H1 (cell line): ENCODE data around the gene TMEM18.

ENCODE experiments used
- ATF2 ChIP-seq: IDR thresholded peaks from 2 replicates; pipeline ENCODE4 v1.6.1; 2012; ENCODE audit warnings: low read length, inconsistent platforms
- BACH1 ChIP-seq: IDR thresholded peaks from 2 replicates; pipeline ENCODE4 v1.6.1; 2012; ENCODE audit warnings: low read length, improper control_type of control experiment
- CEBPB ChIP-seq: IDR thresholded peaks from 2 replicates; pipeline ENCODE4 v1.6.1; 2012; ENCODE audit warnings: low read depth, low read length
- CTCF ChIP-seq, 3 experiments: IDR thresholded peaks; 1 replicate in 2 of 3; 2 replicates in 1 of 3; pipeline versions ENCODE4 v1.5.1 to v1.6.1; 2011; ENCODE audit warnings: low read length in 3 of 3, mild to moderate bottlenecking in 3 of 3, inconsistent platforms in 2 of 3, low read depth in 1 of 3, moderate library complexity in 1 of 3; ENCODE audit not compliant: insufficient read depth in 1 of 3; ENCODE audit errors: control extremely low read depth in 1 of 3
- EZH2 ChIP-seq: fragments of 200-600 bp; sonication (generic); IDR thresholded peaks from 2 replicates; pipeline ENCODE4 v1.7.1; 2012; ENCODE audit warnings: low read depth, mild to moderate bottlenecking, moderate library complexity, low read length, inconsistent platforms; ENCODE audit not compliant: severe bottlenecking
- PHF8 ChIP-seq: fragments of 200-600 bp; sonication (generic); conservative IDR thresholded peaks from 2 replicates; pipeline ENCODE4 v1.7.1; 2012; ENCODE audit warnings: low read depth, mild to moderate bottlenecking, inconsistent platforms, low read length, moderate library complexity
- POLR2A ChIP-seq, 2 experiments: IDR thresholded peaks; 1 replicate in 1 of 2; 2 replicates in 1 of 2; pipeline ENCODE4 v1.6.1; 2011; ENCODE audit warnings: low read depth in 2 of 2, low read length in 2 of 2, mild to moderate bottlenecking in 2 of 2; ENCODE audit errors: control extremely low read depth in 1 of 2
- RNF2 ChIP-seq: fragments of 200-900, 300-1000 bp; sonication (generic); IDR thresholded peaks from 2 replicates; pipeline ENCODE4 v1.7.1; 2016; ENCODE audit warnings: borderline replicate concordance, low read depth, mild to moderate bottlenecking, antibody characterized with exemption, low read length; ENCODE audit not compliant: poor library complexity, severe bottlenecking; ENCODE audit errors: missing control alignments
- SIN3A ChIP-seq, 2 experiments: IDR thresholded peaks in 1 of 2; conservative IDR thresholded peaks in 1 of 2; 2 replicates each; pipeline ENCODE4 v1.6.1; 2011 to 2012; ENCODE audit warnings: low read length in 2 of 2, improper control_type of control experiment in 1 of 2, low read depth in 1 of 2, mild to moderate bottlenecking in 1 of 2
- SP1 ChIP-seq: IDR thresholded peaks from 2 replicates; pipeline ENCODE4 v1.6.1; 2011; ENCODE audit warnings: low read depth, low read length
- TEAD4 ChIP-seq: IDR thresholded peaks from 2 replicates; pipeline ENCODE4 v1.6.1; 2012; ENCODE audit warnings: low read depth, low read length, inconsistent platforms, mixed read lengths

- no peak for TF ChIP-seq CTCF (IDR thresholded peaks at IDR 0.05; ENCODE audit: control extremely low read depth in 1 of 3, insufficient read depth in 1 of 3, low read depth in 1 of 3, low read length in 3 of 3)
- no peak for TF ChIP-seq RNF2
- TF ChIP-seq EZH2, result no peak
- no peak for TF ChIP-seq SP1
- no peak for TF ChIP-seq POLR2A (IDR thresholded peaks at IDR 0.05; ENCODE audit: control extremely low read depth in 1 of 2, low read depth in 2 of 2, low read length in 2 of 2)
- no peak for TF ChIP-seq TEAD4
- TF ChIP-seq PHF8, result no peak
- no peak for TF ChIP-seq ATF2
- no peak for TF ChIP-seq SIN3A (conservative IDR thresholded peaks at IDR 0.05 in 1 of 2, IDR thresholded peaks at IDR 0.05 in 1 of 2; ENCODE audit: low read depth in 1 of 2, low read length in 2 of 2)
- TF ChIP-seq BACH1, result no peak
- TF ChIP-seq CEBPB, result no peak
Observed at GRCh38 chr2:630451-631320, 46.5 kb downstream of the TMEM18 start.
